ENCODE measurements around the gene FAM168A. TPM values are rescaled to one million over a fixed set of nuclear protein-coding genes. Genes with fewer than 3 reads are reported as not detected.

Gene FAM168A
- total RNA-seq, 1 donor from 2014 or later = 13.0 TPM

GRCh38 chr11:73510877-73511276, 87.0 kb downstream of the FAM168A start:
- peaks cover 0 to 2% (median 0%) of the 10 kb centered on the region in 3 donors for H3K36me3 ChIP-seq (ENCODE audit: control insufficient read depth in 3 of 3, insufficient read depth in 3 of 3, low read length in 3 of 3)
- no peak overlapping the region for H3K4me3 ChIP-seq (ENCODE audit: low read length in 3 of 3)
- H3K4me1 ChIP-seq (ENCODE audit: control insufficient read depth in 3 of 3, insufficient read depth in 3 of 3, low read length in 3 of 3) = peaks cover 0 to 6% (median 0%) of the 10 kb centered on the region in 3 donors
- H3K27me3 ChIP-seq (ENCODE audit: control insufficient read depth in 3 of 3, insufficient read depth in 3 of 3, low read length in 3 of 3) = no peaks in the 10 kb centered on the region
- H3K9ac ChIP-seq (ENCODE audit: low read depth in 1 of 3, low read length in 3 of 3) = no peak overlapping the region
- no peak overlapping the region for H3K27ac ChIP-seq (ENCODE audit: low read depth, low read length)
- H3K9me3 ChIP-seq (ENCODE audit: control insufficient read depth in 3 of 3, low read length in 3 of 3) = no peaks in the 10 kb centered on the region

- peaks cover 0 to 2% (median 0%) of the 10 kb centered on the region in 3 donors for H3K36me3 ChIP-seq (ENCODE audit: control insufficient read depth in 3 of 3, insufficient read depth in 3 of 3, low read length in 3 of 3)
- no peaks in the 10 kb centered on the region for H3K27me3 ChIP-seq (ENCODE audit: control insufficient read depth in 3 of 3, insufficient read depth in 3 of 3, low read length in 3 of 3)
- H3K27ac ChIP-seq (ENCODE audit: low read depth, low read length) = no peak overlapping the region
- H3K9me3 ChIP-seq (ENCODE audit: control insufficient read depth in 3 of 3, low read length in 3 of 3) = no peaks in the 10 kb centered on the region
- H3K4me3 ChIP-seq (ENCODE audit: low read length in 3 of 3) = no peak overlapping the region
- peaks cover 0 to 6% (median 0%) of the 10 kb centered on the region in 3 donors for H3K4me1 ChIP-seq (ENCODE audit: control insufficient read depth in 3 of 3, insufficient read depth in 3 of 3, low read length in 3 of 3)
- H3K9ac ChIP-seq (ENCODE audit: low read depth in 1 of 3, low read length in 3 of 3) = no peak overlapping the region
These were observed 87.8 kb downstream of the FAM168A start for GRCh38 chr11:73510106-73510505.

GRCh38 chr11:73509188-73509587, 88.7 kb downstream of the FAM168A start:
- H3K4me3 ChIP-seq (ENCODE audit: low read length in 3 of 3) = no peak overlapping the region
- H3K27ac ChIP-seq (ENCODE audit: low read depth, low read length) = no peak overlapping the region
- H3K4me1 ChIP-seq (ENCODE audit: control insufficient read depth in 3 of 3, insufficient read depth in 3 of 3, low read length in 3 of 3) = peaks cover 0 to 6% (median 0%) of the 10 kb centered on the region in 3 donors
- H3K9me3 ChIP-seq (ENCODE audit: control insufficient read depth in 3 of 3, low read length in 3 of 3) = no peaks in the 10 kb centered on the region
- no peak overlapping the region for H3K9ac ChIP-seq (ENCODE audit: low read depth in 1 of 3, low read length in 3 of 3)
- H3K27me3 ChIP-seq (ENCODE audit: control insufficient read depth in 3 of 3, insufficient read depth in 3 of 3, low read length in 3 of 3) = no peaks in the 10 kb centered on the region
- H3K36me3 ChIP-seq (ENCODE audit: control insufficient read depth in 3 of 3, insufficient read depth in 3 of 3, low read length in 3 of 3) = no peaks in the 10 kb centered on the region

GRCh38 chr11:73508243-73509176, 89.4 kb downstream of the FAM168A start:
- Histone ChIP-seq H3K4me1 (ENCODE audit: control insufficient read depth in 3 of 3, insufficient read depth in 3 of 3, low read length in 3 of 3) (peaks cover 0 to 6% (median 0%) of the 10 kb centered on the region in 3 donors), H3K9ac (ENCODE audit: low read depth in 1 of 3, low read length in 3 of 3) (no peak overlapping the region), H3K36me3 (ENCODE audit: control insufficient read depth in 3 of 3, insufficient read depth in 3 of 3, low read length in 3 of 3) (no peaks in the 10 kb centered on the region), H3K27me3 (ENCODE audit: control insufficient read depth in 3 of 3, insufficient read depth in 3 of 3, low read length in 3 of 3) (no peaks in the 10 kb centered on the region), H3K27ac (ENCODE audit: low read depth, low read length) (no peak overlapping the region), H3K4me3 (ENCODE audit: low read length in 3 of 3) (no peak overlapping the region), H3K9me3 (ENCODE audit: control insufficient read depth in 3 of 3, low read length in 3 of 3) (no peaks in the 10 kb centered on the region)

GRCh38 chr11:73507086-73507485, 90.8 kb downstream of the FAM168A start:
- Histone ChIP-seq H3K9me3 (ENCODE audit: control insufficient read depth in 3 of 3, low read length in 3 of 3) (no peaks in the 10 kb centered on the region), H3K4me1 (ENCODE audit: control insufficient read depth in 3 of 3, insufficient read depth in 3 of 3, low read length in 3 of 3) (peaks cover 0 to 6% (median 0%) of the 10 kb centered on the region in 3 donors), H3K9ac (ENCODE audit: low read depth in 1 of 3, low read length in 3 of 3) (no peak overlapping the region), H3K36me3 (ENCODE audit: control insufficient read depth in 3 of 3, insufficient read depth in 3 of 3, low read length in 3 of 3) (no peaks in the 10 kb centered on the region), H3K27ac (ENCODE audit: low read depth, low read length) (no peak overlapping the region), H3K27me3 (ENCODE audit: control insufficient read depth in 3 of 3, insufficient read depth in 3 of 3, low read length in 3 of 3) (no peaks in the 10 kb centered on the region), H3K4me3 (ENCODE audit: low read length in 3 of 3) (no peak overlapping the region)

- Histone ChIP-seq H3K4me1 (ENCODE audit: control insufficient read depth in 3 of 3, insufficient read depth in 3 of 3, low read length in 3 of 3) (no peaks in the 10 kb centered on the region), H3K27ac (ENCODE audit: low read depth, low read length) (no peak overlapping the region), H3K4me3 (ENCODE audit: low read length in 3 of 3) (no peak overlapping the region), H3K9ac (ENCODE audit: low read depth in 1 of 3, low read length in 3 of 3) (no peak overlapping the region), H3K36me3 (ENCODE audit: control insufficient read depth in 3 of 3, insufficient read depth in 3 of 3, low read length in 3 of 3) (no peaks in the 10 kb centered on the region), H3K27me3 (ENCODE audit: control insufficient read depth in 3 of 3, insufficient read depth in 3 of 3, low read length in 3 of 3) (no peaks in the 10 kb centered on the region), H3K9me3 (ENCODE audit: control insufficient read depth in 3 of 3, low read length in 3 of 3) (no peaks in the 10 kb centered on the region)
These were observed 91.9 kb downstream of the FAM168A start for GRCh38 chr11:73506038-73506437.

GRCh38 chr11:73498343-73498742, 99.6 kb downstream of the FAM168A start:
- Histone ChIP-seq H3K4me3 (ENCODE audit: low read length in 3 of 3) (no peak overlapping the region), H3K4me1 (ENCODE audit: control insufficient read depth in 3 of 3, insufficient read depth in 3 of 3, low read length in 3 of 3) (peaks cover 0 to 11% (median 10%) of the 10 kb centered on the region in 3 donors), H3K27me3 (ENCODE audit: control insufficient read depth in 3 of 3, insufficient read depth in 3 of 3, low read length in 3 of 3) (no peaks in the 10 kb centered on the region), H3K9ac (ENCODE audit: low read depth in 1 of 3, low read length in 3 of 3) (no peak overlapping the region), H3K27ac (ENCODE audit: low read depth, low read length) (no peak overlapping the region), H3K9me3 (ENCODE audit: control insufficient read depth in 3 of 3, low read length in 3 of 3) (no peaks in the 10 kb centered on the region), H3K36me3 (ENCODE audit: control insufficient read depth in 3 of 3, insufficient read depth in 3 of 3, low read length in 3 of 3) (no peaks in the 10 kb centered on the region)

GRCh38 chr11:73496134-73496533, 101.8 kb downstream of the FAM168A start:
- H3K4me1 ChIP-seq (ENCODE audit: control insufficient read depth in 3 of 3, insufficient read depth in 3 of 3, low read length in 3 of 3) = peaks cover 0 to 11% (median 10%) of the 10 kb centered on the region in 3 donors
- H3K27ac ChIP-seq (ENCODE audit: low read depth, low read length) = no peak overlapping the region
- H3K4me3 ChIP-seq (ENCODE audit: low read length in 3 of 3) = no peak overlapping the region
- H3K27me3 ChIP-seq (ENCODE audit: control insufficient read depth in 3 of 3, insufficient read depth in 3 of 3, low read length in 3 of 3) = no peaks in the 10 kb centered on the region
- no peaks in the 10 kb centered on the region for H3K36me3 ChIP-seq (ENCODE audit: control insufficient read depth in 3 of 3, insufficient read depth in 3 of 3, low read length in 3 of 3)
- H3K9ac ChIP-seq (ENCODE audit: low read depth in 1 of 3, low read length in 3 of 3) = no peak overlapping the region
- H3K9me3 ChIP-seq (ENCODE audit: control insufficient read depth in 3 of 3, low read length in 3 of 3) = no peaks in the 10 kb centered on the region

GRCh38 chr11:73495731-73496130, 102.2 kb downstream of the FAM168A start:
- Histone ChIP-seq H3K9me3 (ENCODE audit: control insufficient read depth in 3 of 3, low read length in 3 of 3) (no peaks in the 10 kb centered on the region), H3K4me3 (ENCODE audit: low read length in 3 of 3) (no peak overlapping the region), H3K4me1 (ENCODE audit: control insufficient read depth in 3 of 3, insufficient read depth in 3 of 3, low read length in 3 of 3) (peaks cover 0 to 11% (median 10%) of the 10 kb centered on the region in 3 donors), H3K27ac (ENCODE audit: low read depth, low read length) (no peak overlapping the region), H3K9ac (ENCODE audit: low read depth in 1 of 3, low read length in 3 of 3) (no peak overlapping the region), H3K27me3 (ENCODE audit: control insufficient read depth in 3 of 3, insufficient read depth in 3 of 3, low read length in 3 of 3) (no peaks in the 10 kb centered on the region), H3K36me3 (ENCODE audit: control insufficient read depth in 3 of 3, insufficient read depth in 3 of 3, low read length in 3 of 3) (no peaks in the 10 kb centered on the region)

- Histone ChIP-seq H3K27me3 (ENCODE audit: control insufficient read depth in 3 of 3, insufficient read depth in 3 of 3, low read length in 3 of 3) (no peaks in the 10 kb centered on the region), H3K4me1 (ENCODE audit: control insufficient read depth in 3 of 3, insufficient read depth in 3 of 3, low read length in 3 of 3) (peaks cover 0 to 11% (median 10%) of the 10 kb centered on the region in 3 donors), H3K27ac (ENCODE audit: low read depth, low read length) (no peak overlapping the region), H3K9ac (ENCODE audit: low read depth in 1 of 3, low read length in 3 of 3) (no peak overlapping the region), H3K4me3 (ENCODE audit: low read length in 3 of 3) (no peak overlapping the region), H3K9me3 (ENCODE audit: control insufficient read depth in 3 of 3, low read length in 3 of 3) (no peaks in the 10 kb centered on the region), H3K36me3 (ENCODE audit: control insufficient read depth in 3 of 3, insufficient read depth in 3 of 3, low read length in 3 of 3) (no peaks in the 10 kb centered on the region)
These were observed 103.8 kb downstream of the FAM168A start for GRCh38 chr11:73493956-73494598.
